ENCODE measurements around the gene WDR35.

Gene WDR35

DNA sequence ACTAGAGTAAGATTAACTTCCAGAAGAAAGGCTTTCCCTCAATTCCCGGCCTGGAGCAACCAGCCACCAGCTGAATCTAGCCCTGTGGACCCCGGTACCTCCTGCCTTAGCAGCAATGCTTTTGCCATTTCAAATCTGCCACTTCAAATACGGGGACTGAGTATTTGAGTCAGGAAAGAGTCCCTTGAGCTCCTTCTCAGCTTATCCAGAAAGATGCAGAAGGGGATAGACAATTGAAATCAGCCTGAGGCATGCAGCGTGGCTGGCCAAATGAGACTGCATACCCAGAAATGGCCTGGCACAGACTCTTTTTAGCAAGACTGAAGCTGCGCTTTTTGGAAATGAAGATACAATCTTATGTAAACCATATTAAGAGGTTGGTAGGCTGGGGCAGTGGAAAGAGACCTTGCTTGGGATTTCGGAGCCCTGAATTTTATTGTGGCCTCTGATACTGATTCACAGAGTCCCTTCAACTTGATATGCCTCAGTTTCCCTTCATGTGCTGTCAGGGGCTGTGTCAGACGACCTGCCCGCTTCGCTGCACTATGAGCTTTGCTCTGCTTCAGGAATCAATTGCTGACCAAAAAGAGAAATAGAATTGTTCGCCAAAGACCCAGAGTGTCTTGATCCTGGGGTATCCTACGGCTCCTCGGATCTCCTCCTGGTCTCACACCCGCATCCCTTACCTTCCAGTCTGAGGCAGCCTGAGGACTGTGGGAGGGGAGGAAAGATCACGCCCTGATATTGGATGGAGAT, 21.5 kb upstream of the WDR35 start:
- no peak for DNase-seq (ENCODE audit: low read depth, low spot score)

DNA sequence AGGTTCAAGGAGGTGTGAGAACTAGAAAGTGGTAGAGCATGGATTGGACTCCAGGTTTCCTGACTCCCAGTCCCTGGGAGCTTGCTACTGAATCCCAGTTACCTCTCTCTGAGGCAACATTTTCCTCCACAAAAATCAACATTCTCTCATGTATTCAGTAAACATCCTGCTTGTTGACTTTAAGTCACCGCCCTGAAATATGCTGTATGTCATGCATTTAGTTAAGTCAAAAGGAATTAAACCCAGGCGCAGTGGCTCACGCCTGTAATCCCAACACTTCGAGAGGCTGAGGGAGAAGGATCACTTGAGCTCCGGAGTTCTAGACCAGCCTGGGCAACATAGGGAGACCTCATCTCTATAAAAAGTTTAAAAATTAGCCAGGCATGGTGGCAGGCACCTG, 18.8 kb upstream of the WDR35 start:
- no peak for DNase-seq (ENCODE audit: low read depth, low spot score)

DNA sequence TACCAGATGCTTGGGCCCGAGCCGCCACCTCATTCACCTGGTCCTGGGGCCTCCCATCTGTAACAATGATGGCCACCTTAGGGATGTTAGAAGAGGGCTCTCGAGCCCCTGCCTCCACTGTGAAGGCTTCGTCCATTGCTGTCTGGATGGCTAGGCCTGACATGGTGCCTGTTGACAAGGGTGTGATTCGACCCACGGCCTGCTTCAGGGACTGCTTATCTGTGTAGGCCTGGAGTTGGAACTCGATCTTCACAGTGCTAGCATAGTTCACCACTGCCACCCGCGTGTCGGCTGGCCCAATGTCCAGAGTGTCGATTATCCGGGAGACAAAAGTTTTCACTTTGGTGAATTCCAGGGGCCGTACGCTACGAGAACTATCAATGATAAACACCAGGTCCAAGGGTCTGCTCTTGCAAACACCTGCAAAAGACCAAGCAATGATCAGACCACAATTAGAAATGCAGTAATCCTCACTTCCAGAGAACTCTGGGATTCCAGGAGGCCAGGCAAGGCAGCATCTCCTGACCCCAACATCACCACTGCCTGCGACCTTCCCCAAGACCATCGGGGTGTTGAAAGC, 16.1 kb upstream of the WDR35 start:
- DNase-seq (ENCODE audit: low read depth, low spot score): no peak

DNA sequence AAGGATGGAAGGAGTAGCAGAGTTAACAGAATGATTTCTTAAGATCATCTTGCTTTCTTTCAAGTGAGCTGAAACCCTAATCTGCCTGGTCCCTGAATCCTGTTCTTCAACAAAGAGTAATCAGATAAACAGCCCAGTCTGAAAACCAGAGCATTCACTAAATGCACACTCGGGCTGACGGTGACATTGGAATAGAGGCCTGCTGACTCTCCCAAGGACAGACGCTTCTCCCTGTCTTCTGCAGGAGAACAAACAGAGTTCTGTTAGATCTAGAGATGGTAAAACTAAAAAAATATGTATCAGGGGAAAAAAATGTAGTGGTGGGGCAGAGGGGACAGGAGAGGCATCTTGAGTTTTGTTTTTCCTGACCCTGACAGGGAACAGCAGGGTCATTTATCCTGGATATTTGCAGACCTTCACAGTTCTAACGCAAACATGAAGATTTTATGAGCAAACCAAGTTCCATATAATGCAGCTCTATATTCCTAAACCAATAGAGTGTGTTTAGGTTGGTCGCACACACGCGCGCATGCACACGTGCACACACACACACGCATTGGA, 15.2 kb upstream of the WDR35 start:
- no peak for DNase-seq (ENCODE audit: low read depth, low spot score)

DNA sequence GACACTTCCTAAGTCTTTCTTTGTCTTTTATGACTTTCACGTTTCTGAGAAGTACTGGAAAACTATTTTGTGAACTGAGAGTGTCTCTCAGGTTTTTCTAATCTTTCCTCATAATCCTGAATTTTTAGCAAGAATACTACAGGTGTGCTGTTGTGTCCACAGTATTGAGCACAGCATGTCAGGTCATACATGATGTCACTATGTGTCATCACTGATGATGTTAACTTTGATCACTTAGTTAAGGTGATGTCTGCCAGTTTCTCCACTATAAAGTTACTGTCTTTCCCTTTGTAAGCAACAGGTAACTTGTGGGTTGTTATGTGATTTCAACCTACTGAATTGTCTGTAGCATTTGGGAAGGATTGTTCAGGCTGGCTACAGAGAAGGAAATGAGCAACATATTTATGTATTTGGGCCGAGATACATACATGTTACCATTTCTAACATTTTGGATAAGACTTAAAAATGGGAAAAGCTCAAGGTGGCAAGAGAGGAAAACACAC, 11.5 kb upstream of the WDR35 start:
- DNase-seq (ENCODE audit: low read depth, low spot score): no peak

DNA sequence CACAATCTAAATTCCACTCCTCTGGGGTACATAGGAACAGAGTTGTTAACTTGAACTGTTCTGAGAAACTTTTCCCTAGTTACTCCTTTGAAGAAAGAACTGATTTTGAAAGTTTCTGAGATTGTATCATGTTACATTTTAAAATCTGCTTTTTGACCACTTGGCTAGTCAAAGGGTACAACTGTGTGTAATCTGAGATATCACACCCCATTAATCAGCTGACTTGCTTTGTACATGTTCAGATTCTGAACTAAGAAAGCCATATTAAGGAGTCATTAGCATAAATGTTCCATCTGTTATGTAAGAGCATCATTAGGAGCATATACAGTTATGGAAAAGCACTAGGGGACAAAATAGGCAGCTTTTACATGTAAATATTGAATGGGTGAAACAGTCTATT, 3.8 kb upstream of the WDR35 start:
- DNase-seq (ENCODE audit: low read depth, low spot score): no peak

DNA sequence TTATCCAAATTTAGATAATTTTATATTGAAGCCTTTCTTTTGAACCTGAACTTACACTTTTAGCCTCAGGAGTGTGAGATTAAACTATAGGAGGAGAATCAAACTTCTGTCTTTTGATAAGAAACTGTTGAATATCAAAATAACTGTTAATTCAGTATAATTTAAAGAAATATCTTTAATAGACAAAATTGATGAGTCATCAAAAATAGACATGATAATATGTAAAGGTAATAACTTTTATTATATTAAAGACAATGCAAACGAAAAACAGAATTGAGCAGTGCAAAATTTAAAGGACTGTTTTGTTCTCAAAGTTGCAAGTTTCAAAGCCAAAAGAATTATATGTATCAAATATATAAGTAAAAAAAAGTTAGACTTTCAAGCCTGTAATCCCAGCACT, 2.0 kb upstream of the WDR35 start:
- DNase-seq (ENCODE audit: low read depth, low spot score): no peak

DNA sequence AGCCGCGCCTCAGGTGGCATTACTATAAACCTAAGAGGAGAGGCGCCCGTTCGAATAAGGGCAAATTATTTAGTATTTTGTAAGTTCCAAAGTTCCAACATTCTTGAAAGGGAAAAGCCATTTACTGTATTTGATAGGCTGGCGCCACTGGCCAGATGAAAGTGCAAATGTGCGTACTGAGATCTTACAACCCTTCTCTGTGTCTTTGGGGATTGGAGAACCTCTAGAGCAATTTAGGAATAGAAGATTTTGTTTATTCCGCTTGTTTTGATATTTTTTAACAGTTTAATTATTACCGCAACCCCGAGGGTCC, 467 bp upstream of the WDR35 start:
- no peak for DNase-seq (ENCODE audit: low read depth, low spot score)

DNA sequence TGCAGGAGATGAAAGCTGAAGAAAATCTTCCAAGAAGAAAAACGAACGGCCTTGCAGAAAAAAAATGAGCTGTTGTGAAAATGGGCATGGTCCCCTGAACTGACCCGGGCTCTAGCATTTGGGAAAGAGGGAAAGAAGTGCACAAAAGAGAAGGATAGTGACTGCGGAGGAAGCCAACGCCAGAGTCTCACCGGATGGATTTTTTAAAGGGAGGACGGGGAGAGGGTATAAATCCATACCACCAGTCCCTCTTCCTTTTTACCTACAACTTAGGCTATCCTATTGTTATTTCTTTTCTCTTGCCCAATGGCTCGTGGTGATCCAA, 601 bp downstream of the WDR35 start:
- no peak for DNase-seq (ENCODE audit: low read depth, low spot score)

DNA sequence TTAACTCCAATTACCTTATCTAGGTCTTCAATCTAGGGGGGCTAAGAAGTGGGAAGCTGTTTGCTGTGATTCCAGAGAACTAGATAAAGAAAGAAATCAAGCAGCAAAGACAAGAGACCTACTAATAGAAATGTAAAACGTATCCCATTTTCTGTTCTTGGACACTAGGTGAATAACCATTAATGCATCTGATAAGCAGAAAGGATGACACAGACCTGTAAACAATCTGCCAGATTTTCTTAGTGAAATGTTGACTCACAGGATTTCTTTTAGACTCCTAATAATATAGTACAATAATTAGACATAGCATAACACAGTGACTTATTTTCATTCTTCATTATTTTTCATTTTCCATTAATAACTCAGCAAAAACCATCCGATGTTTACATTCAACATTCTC, 1.3 kb downstream of the WDR35 start:
- no peak for DNase-seq (ENCODE audit: low read depth, low spot score)

DNA sequence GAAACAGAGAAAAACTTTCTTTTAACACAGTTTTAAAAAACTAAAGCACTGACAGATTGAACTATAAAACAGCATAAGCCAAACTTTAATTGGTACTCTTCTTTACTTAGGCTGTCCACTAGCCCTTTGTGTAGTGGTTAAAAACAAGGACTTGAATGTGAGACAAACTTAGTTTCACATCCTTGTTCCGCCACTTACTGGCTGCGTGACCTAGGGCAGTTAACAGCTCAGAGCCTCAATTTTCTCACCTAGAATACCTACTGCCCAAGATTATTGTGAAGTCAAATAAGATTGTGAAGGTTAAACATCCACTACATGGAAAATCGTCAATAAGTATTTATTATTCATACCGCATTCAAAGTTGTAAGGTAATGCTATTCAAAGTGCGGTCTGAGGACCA, 2.0 kb downstream of the WDR35 start:
- no peak for DNase-seq (ENCODE audit: low read depth, low spot score)

DNA sequence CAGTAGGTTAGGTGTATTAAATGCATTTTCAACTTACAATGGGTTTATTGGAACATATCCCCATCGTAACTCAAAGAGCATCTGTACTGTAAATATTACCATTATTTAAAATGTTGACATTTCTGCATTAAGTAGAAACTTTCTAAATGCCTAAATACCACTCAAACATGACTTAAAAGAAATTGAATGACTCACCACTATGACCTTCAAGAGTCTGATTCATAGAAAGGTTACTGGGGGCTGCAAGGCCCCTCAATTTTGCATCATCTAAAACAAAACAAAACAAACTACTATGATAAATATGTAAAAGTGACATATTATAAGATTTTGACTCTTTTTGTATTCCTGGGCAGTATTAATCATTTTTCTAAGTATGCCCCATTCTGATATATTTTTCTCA, 7.6 kb downstream of the WDR35 start:
- DNase-seq (ENCODE audit: low read depth, low spot score): no peak

DNA sequence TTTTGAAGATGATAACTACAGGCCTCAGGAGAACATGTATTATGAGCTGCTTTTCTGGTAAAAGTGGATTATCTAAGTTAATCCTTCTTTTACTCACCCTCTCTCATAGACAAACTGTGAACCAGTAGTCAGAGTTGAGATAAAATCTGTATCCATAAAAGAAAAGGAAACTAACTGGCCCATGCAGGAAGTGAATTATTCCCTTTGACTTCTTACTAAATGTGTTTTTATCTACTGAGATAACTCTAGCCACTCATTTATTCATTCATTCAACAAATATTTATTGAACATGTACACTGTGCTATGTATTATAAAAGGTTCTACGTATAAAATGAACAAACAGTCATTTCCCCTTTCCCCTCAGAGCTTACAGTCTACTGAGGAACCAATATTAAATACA, 10.0 kb downstream of the WDR35 start:
- DNase-seq (ENCODE audit: low read depth, low spot score): no peak

DNA sequence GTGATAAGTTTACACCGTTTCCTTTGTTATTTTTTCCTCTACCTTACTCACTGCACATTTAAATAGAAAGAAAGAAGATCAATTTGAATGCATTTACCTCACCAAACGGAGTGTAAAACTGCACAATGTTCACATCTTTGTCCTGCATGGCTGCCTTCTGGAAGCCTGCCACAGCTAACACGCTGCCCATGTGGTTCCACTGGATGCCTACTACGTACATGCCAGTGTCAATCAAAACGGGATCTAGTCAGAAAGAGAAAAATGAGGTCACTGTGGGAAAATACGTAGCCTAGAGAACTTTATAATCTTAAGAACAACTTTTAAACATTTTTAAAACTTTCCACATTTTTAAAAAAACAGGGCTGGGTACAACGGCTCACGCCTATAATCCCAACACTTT, 16.4 kb downstream of the WDR35 start:
- no peak for DNase-seq (ENCODE audit: low read depth, low spot score)

DNA sequence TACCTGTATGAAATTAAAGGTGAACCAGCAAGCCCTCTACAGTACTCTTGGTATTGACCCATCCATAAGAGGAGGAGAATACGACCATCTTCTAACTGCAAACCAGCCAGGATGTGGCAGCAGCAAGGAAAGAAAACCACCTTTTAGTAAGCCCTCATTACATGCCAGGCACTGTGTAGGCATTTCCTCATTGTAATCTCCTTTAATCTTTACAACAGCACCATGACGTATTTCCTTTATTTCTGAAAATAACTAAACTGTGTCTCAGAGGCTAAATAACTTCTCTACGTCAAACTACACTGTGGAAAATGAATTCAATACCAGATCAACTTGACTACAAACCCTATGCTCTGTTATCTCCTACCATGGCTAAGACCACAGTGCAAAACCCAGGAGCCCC, 18.2 kb downstream of the WDR35 start:
- no peak for DNase-seq (ENCODE audit: low read depth, low spot score)

DNA sequence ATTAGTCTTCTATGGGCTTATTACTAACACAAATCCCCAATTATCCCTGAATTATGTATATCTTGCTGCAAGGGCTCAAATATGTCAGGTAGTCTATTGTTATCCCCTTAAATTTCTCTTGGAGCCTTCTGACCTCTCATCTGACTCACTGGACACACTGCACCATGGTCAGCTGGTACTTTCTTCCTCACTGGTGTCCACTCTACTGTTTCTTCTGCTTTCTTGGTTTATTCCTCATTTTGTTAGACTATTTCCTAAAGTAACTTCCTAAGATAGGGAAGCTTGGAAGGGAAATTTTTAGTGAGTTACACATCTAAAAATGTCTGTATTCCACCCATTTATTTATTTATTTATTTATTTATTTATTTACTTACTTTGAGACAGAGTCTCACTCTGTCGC, 26.5 kb downstream of the WDR35 start:
- DNase-seq (ENCODE audit: low read depth, low spot score): no peak

DNA sequence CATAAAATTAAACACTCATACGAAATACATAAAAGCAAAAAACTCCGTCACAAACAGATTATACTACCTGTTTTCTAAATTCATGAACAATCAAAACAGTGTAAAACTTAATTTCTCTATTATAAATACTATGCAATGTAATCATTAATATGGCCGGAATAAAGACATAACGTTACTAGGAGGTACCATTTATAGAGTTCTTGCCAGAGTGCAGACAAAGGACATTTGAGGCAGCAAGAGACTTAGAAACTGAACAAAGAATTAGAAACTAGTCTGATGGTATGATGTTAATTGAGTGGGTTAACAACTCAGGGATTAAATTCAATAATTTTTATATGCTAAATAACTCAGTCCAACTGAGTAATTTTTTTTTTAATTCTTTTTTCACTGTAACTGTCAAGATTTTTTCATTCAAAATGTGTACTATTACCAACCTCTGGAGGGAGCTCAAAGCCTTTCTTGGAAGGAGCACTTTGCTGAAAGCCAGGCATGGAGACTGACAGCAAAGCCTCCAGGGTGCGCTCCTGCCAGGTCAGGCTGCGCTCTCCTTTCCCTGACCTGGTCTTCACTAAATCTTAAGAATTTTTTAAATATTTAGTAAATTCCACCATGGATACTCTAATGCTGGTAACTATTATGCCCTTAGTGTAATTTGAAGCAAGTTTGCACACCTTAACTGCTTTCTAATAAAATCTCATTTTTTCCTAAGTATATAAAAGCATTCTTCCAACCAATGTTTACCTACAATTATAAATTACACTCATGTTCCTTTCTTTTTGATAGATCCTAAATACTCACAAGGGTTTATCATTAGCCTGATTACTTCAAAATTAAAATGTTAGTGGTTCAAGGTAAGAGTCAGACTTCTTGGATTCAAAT, 34.1 kb downstream of the WDR35 start:
- no peak for DNase-seq (ENCODE audit: low read depth, low spot score)

DNA sequence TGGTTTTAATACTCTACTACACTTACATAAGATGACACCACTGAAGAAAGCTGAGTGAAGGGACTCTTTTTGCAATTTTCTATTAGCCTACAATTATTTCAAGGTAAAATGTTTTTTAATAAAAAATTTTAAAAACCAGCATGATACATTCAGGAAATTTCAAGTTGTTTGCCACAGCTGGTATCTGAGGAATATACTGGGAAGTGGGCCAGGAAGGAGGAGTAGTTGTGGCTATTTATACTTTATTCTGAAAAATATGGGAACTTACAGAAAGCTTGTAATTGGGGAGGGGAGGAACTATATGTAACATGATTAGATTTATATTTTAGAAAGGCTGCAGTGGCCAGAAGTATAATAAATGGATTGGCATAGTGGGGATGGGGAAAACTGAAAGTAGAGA, 40.8 kb downstream of the WDR35 start:
- no peak for DNase-seq (ENCODE audit: low read depth, low spot score)

DNA sequence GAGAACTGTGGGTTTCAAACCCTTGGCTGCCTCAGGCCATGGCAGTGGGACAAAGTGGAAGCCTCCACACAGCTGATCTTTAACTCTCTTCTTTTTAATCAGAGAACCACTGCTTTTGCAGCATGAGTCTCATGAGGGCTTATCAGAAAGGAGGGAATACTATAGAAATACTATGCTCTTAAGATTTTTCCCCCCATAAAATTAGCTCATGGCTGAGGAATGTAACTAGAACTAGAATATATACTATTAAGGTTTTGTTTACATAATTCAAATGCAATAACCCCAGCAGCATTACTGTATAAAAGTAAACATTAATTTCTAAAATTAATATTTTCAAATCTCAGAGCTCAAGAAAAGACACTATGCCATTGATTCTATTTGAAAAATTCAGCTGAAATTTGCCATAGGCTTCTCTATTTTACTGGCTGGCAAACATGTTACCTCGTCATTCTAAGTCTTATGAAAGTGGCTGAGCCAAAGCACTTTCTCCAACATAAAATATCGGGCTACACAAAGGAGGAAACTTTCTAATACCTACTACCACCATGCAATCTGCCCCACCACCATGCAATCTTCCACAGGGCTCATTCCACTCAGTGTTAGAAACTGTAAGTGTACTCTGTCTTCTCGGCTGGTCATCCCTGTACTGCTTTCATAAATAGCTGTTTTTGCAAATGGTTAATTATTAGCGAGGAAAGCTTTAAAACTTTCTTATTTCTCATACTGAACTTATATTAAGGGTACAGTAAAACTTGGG, 42.5 kb downstream of the WDR35 start:
- DNase-seq (ENCODE audit: low read depth, low spot score): no peak

DNA sequence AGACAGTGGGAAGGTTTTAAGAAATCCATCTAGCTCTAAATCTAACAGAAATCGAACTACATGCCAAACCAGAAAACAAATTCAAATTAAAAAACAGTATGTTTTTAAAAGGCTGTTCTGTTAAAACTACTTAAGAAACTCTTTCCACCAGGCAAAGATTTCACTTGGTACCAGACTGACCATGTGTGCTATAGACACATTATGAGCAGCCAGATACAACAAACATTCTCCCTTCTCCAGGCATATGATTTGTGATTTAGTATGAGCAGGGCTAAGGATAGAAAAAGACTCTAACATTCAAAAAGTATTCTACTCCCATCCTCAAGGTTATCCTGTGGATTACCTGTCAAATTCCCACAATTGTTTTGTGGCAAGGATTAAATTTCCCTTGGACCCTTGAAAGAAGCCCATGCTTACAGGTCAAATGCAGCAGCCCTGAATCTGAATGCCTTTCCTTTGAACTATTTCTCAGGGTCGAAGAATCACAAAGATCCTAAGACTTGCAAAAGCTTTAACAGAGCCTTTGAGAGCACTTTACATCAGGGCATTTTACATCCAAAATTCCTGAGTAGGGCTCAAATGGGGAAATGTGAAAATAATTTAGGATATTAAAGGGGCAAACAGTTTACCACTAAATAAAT, 45.6 kb downstream of the WDR35 start:
- DNase-seq (ENCODE audit: low read depth, low spot score): no peak

DNA sequence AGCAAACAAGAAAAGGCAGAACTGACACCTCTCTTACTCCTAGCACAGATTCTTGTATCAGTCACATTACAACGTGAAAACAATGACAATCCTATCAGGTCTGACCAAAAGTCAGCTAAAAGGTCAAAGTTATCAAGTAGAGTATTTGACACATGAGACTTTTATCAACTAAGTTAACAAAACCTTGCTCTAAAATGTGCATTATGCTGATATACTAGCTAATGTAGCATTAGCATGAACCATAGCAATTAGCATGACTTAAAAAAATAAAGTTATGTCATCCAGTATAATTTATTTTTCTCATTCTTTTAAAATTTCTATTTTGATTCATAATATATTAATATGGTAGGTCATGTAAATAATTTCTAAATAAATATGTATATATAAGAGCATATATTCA, 46.7 kb downstream of the WDR35 start:
- no peak for DNase-seq (ENCODE audit: low read depth, low spot score)

Data from smooth muscle cell of the brain vasculature (primary cell).